Astrocyte (in vitro differentiated cells and primary cell): ENCODE measurements around the gene ATP10A. TPM values are rescaled to one million over a fixed set of nuclear protein-coding genes. Genes with fewer than 3 reads are reported as not detected.

Experiments
- DNase-seq: peaks from one replicate; pipeline ENCODE4 v3.0.0-alpha.2; 2010; ENCODE audit warnings: low read depth
- FAIRE-seq: peaks from 2 replicates; lab custom pipeline; 2011; peaks lifted over from hg19 to GRCh38; lab: Jason Lieb, UNC
- H2AFZ ChIP-seq: 2 replicates; pipeline ENCODE4 v1.6.0; 2012; ENCODE audit warnings: low read depth, low read length, inconsistent platforms
- H3K27ac ChIP-seq: 2 replicates; pipeline ENCODE4 v1.5.1; 2011; ENCODE audit warnings: low read depth, low read length, inconsistent platforms
- H3K27me3 ChIP-seq: 2 replicates; pipeline ENCODE4 v1.6.0; 2011; ENCODE audit warnings: low read length, inconsistent platforms; ENCODE audit not compliant: insufficient read depth
- H3K36me3 ChIP-seq: 2 replicates; pipeline ENCODE4 v1.5.1; 2011; ENCODE audit warnings: low read length, inconsistent platforms; ENCODE audit not compliant: insufficient read depth
- H3K4me1 ChIP-seq: 2 replicates; pipeline ENCODE4 v1.5.1; 2011; ENCODE audit warnings: low read length, inconsistent platforms; ENCODE audit not compliant: insufficient read depth
- H3K4me2 ChIP-seq: 2 replicates; pipeline ENCODE4 v1.6.0; 2012; ENCODE audit warnings: low read length, inconsistent platforms
- H3K4me3 ChIP-seq: 2 replicates; pipeline ENCODE4 v1.5.1; 2011; ENCODE audit warnings: low read depth, mild to moderate bottlenecking, low read length, inconsistent platforms; ENCODE audit not compliant: insufficient read depth
- H3K79me2 ChIP-seq: 2 replicates; pipeline ENCODE4 v1.6.0; 2012; ENCODE audit warnings: mild to moderate bottlenecking, low read length, inconsistent platforms; ENCODE audit not compliant: insufficient read depth
- H3K9ac ChIP-seq: 2 replicates; pipeline ENCODE4 v1.6.0; 2012; ENCODE audit warnings: mild to moderate bottlenecking, low read length, inconsistent platforms
- H3K9me3 ChIP-seq: 2 replicates; pipeline ENCODE4 v1.5.1; 2012; ENCODE audit warnings: low read depth, mild to moderate bottlenecking, low read length, inconsistent platforms; ENCODE audit not compliant: insufficient read depth
- H4K20me1 ChIP-seq: 2 replicates; pipeline ENCODE4 v1.6.0; 2012; ENCODE audit warnings: low read length, inconsistent platforms; ENCODE audit not compliant: insufficient read depth
- H3K27ac Mint-ChIP-seq: one replicate; pipeline ENCODE4 v1.8.0; 2021; ENCODE audit warnings: mild to moderate bottlenecking, mixed read lengths; ENCODE audit not compliant: unreplicated experiment
- H3K27me3 Mint-ChIP-seq: one replicate; pipeline ENCODE4 v1.8.0; 2021; ENCODE audit warnings: low read depth, mixed read lengths; ENCODE audit not compliant: unreplicated experiment
- H3K36me3 Mint-ChIP-seq: one replicate; pipeline ENCODE4 v1.8.0; 2021; ENCODE audit warnings: low read depth, mixed read lengths; ENCODE audit not compliant: unreplicated experiment
- H3K4me1 Mint-ChIP-seq: one replicate; pipeline ENCODE4 v1.8.0; 2021; ENCODE audit warnings: low read depth, mixed read lengths; ENCODE audit not compliant: unreplicated experiment
- H3K4me3 Mint-ChIP-seq: one replicate; pipeline ENCODE4 v1.8.0; 2021; ENCODE audit warnings: mild to moderate bottlenecking, moderate library complexity, mixed read lengths; ENCODE audit not compliant: unreplicated experiment
- H3K9me3 Mint-ChIP-seq: one replicate; pipeline ENCODE4 v1.8.0; 2021; ENCODE audit warnings: mild to moderate bottlenecking, mixed read lengths; ENCODE audit not compliant: unreplicated experiment
- EZH2 ChIP-seq: IDR thresholded peaks from 2 replicates; pipeline ENCODE4 v1.6.1; 2012; ENCODE audit warnings: mild to moderate bottlenecking, low read length, inconsistent platforms; ENCODE audit not compliant: insufficient read depth
- total RNA-seq: library from RNA; stranded (reverse); gene quantifications from 2 replicates; pipeline ENCODE4 v1.2.1, GENCODE V29; 2021
- TF ChIP-seq, protein P1 (sequence below): IDR thresholded peaks from 2 replicates; pipeline ENCODE4 v1.5.1; 2011; ENCODE audit warnings: low read depth, mild to moderate bottlenecking, inconsistent platforms, low read length, moderate library complexity; ENCODE audit not compliant: insufficient read depth

ATP10A gene
- total RNA-seq, 1 donor from 2014 or later = 21.1 TPM

DNA sequence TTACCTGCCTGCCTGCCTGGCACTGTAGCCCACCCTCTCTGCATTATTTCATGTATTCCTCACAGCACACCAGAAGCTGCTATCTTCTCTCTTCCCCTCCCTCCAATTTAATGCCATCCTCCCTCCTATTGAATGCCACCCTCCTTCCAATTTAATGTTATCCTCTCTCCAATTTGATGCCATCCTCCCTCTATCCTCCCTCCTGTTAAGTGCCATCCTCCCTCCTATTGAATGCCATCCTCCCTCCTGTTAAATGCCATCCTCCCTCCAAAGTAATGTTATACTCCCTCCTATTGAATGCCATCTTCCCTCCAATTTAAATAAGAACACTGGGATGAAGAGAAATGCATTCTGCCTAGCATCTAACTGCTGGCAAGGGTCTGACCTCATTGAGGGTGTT, 11.1 kb downstream of the ATP10A start:
- no peaks in the 10 kb centered on the region for H3K36me3 ChIP-seq
- no peaks in the 10 kb centered on the region for H4K20me1 ChIP-seq
- H3K27me3 ChIP-seq = no peaks in the 10 kb centered on the region
- Mint-ChIP-seq H3K4me1 (peaks cover 50% of the 10 kb centered on the region), H3K4me3 (no peak overlapping the region), H3K27ac (peak overlapping the region; percentile 34), H3K9me3 (no peaks in the 10 kb centered on the region), H3K27me3 (no peaks in the 10 kb centered on the region), H3K36me3 (peaks cover 11% of the 10 kb centered on the region)
- H3K9me3 ChIP-seq = no peaks in the 10 kb centered on the region
- H3K79me2 ChIP-seq = peaks cover 78% of the 10 kb centered on the region
- DNase-seq (no peak), FAIRE-seq (no peak)
- peaks cover 26% of the 10 kb centered on the region for H3K4me1 ChIP-seq
- H3K4me3 ChIP-seq = no peak overlapping the region
- TF ChIP-seq, protein P1, sequence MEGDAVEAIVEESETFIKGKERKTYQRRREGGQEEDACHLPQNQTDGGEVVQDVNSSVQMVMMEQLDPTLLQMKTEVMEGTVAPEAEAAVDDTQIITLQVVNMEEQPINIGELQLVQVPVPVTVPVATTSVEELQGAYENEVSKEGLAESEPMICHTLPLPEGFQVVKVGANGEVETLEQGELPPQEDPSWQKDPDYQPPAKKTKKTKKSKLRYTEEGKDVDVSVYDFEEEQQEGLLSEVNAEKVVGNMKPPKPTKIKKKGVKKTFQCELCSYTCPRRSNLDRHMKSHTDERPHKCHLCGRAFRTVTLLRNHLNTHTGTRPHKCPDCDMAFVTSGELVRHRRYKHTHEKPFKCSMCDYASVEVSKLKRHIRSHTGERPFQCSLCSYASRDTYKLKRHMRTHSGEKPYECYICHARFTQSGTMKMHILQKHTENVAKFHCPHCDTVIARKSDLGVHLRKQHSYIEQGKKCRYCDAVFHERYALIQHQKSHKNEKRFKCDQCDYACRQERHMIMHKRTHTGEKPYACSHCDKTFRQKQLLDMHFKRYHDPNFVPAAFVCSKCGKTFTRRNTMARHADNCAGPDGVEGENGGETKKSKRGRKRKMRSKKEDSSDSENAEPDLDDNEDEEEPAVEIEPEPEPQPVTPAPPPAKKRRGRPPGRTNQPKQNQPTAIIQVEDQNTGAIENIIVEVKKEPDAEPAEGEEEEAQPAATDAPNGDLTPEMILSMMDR = no peak
- TF ChIP-seq EZH2 = no peak
- no peak overlapping the region for H2AFZ ChIP-seq
- no peak overlapping the region for H3K27ac ChIP-seq
- no peak overlapping the region for H3K4me2 ChIP-seq
- no peak overlapping the region for H3K9ac ChIP-seq

- TF ChIP-seq, protein P1 = no peak
- TF ChIP-seq EZH2 = no peak
- no peaks in the 10 kb centered on the region for H3K27me3 Mint-ChIP-seq
- H3K9ac ChIP-seq = peak overlapping the region; percentile 90
- peaks cover 2% of the 10 kb centered on the region for H3K36me3 Mint-ChIP-seq
- H3K9me3 Mint-ChIP-seq = no peaks in the 10 kb centered on the region
- no peaks in the 10 kb centered on the region for H3K27me3 ChIP-seq
- no peaks in the 10 kb centered on the region for H4K20me1 ChIP-seq
- peak overlapping the region; percentile 82 for H3K4me3 Mint-ChIP-seq
- peak overlapping the region; percentile 96 for H3K27ac Mint-ChIP-seq
- FAIRE-seq (peak; percentile 73), DNase-seq (peak; percentile 64)
- H3K4me1 ChIP-seq = peaks cover 26% of the 10 kb centered on the region
- H3K9me3 ChIP-seq = no peaks in the 10 kb centered on the region
- H3K4me3 ChIP-seq = peak overlapping the region; percentile 56
- peak overlapping the region; percentile 88 for H3K4me2 ChIP-seq
- no peaks in the 10 kb centered on the region for H3K36me3 ChIP-seq
- peak overlapping the region; percentile 98 for H3K27ac ChIP-seq
- peaks cover 53% of the 10 kb centered on the region for H3K4me1 Mint-ChIP-seq
- H2AFZ ChIP-seq = peak overlapping the region; percentile 66
- peaks cover 80% of the 10 kb centered on the region for H3K79me2 ChIP-seq
These were observed 12.7 kb downstream of the ATP10A start for GRCh38 chr15:25850154-25851111.
